Endothelial cell of coronary artery (primary cell): ENCODE measurements around the gene SPATA46. TPM values are rescaled to one million over a fixed set of nuclear protein-coding genes. Genes with fewer than 3 reads are reported as not detected.

Source experiments
- total RNA-seq: library from RNA; depleted of rRNA; stranded (reverse); fragments of >200 nt; gene quantifications from 2 replicates; pipeline ENCODE4 v1.2.3, GENCODE V29; 2014

Gene SPATA46, protein sequence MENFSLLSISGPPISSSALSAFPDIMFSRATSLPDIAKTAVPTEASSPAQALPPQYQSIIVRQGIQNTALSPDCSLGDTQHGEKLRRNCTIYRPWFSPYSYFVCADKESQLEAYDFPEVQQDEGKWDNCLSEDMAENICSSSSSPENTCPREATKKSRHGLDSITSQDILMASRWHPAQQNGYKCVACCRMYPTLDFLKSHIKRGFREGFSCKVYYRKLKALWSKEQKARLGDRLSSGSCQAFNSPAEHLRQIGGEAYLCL
- not detected in 2 replicates for total RNA-seq

DNA sequence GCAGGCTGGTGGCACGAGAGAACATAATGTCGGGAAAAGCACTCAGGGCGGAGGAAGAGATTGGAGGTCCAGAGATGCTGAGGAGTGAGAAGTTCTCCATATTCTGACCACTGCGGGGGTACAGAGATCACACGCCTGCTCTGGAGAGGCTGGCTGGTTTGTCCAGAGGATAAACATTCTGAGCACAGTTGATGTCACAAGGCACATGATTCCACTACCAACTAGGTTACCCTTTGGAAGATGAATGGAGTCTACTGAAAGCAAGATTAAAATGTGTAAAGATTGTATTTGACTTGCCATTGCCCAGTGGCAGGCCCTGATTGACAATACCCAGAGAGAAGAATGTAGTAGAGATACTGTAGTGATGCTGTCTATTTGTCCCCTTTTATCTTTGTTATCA, at the start of gene SPATA46:
Gene SPATA46 (minus strand): TSS at position 164 of the 400 bp plus-strand sequence. CDS start 64 bp downstream, at position 100.

DNA sequence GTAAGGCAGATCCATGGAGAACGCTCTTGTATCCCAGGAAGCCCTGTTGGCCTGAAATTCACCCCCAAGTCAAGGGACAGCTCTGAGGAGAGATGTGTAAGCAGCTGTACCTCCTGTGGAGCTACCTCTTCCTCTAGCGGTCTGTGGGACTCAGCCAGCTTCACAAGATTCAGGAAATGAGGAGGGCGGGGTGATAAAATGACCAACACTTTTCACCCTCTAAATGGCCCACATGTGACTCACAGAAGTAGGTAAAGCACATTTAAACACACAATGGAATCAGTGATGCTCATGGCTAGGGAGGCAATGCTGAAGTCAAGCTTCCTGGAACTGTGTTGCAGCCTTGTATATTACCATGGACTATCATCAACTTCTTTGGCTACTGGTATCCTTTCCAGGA, 35.3 kb upstream of the SPATA46 start, which contains the start of gene SH2D1B:
Gene SH2D1B (minus strand): TSS at position 135 of the 400 bp plus-strand sequence. CDS start 120 bp downstream, at position 15.

DNA sequence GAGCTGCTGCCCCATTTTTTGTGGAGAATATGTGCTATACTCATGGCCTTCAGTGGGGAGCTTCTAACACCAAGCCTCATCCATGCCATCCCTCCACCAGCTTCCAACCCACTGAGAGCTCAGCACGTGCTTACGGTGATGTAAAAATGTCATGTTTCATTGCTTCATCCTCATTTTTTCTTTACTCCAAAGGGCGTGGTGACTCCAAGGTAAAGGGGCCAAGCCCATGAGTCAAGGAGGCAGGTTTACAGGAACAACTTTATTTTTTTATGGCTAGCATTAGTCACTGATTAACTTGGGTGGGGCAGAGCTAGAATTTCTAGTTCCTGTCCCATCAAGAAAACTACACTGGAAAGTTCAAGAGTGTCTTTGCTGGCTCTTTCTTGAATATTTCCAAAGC, 4.7 kb upstream of the SPATA46 start, which contains the start of gene C1orf226:
Gene C1orf226 (plus strand): TSS at position 346 of the 400 bp plus-strand sequence. CDS start 174 bp downstream, outside the sequence.

Other genes starting within 250 kb of the SPATA46 start
- 0.72 and 0.85 TPM in 2 replicates for gene C1orf226, start 4.9 kb upstream of the SPATA46 start, total RNA-seq
- under 0.01 TPM in 1 of 2 replicates, not detected in the other for gene SH2D1B, start 35.3 kb upstream of the SPATA46 start, total RNA-seq
- 58.2 and 68.4 TPM in 2 replicates for gene UHMK1, start 121.0 kb upstream of the SPATA46 start, total RNA-seq
- 149 and 184 TPM in 2 replicates for gene UAP1, start 184.9 kb upstream of the SPATA46 start, total RNA-seq